Liver (tissue), 3 donors: ENCODE data around the gene CASZ1.

Experiments used
- CTCF ChIP-seq: fragments of 150-350 bp; IDR thresholded peaks from 2 replicates; pipeline ENCODE4 v1.5.1; 2017; ENCODE audit warnings: improper control_type of control experiment, low read depth, low read length; ENCODE audit not compliant: missing input control
- GABPA ChIP-seq, 2 donors: IDR thresholded peaks in 1 of 2; conservative IDR thresholded peaks in 1 of 2; 2 replicates each; pipeline ENCODE4 v1.6.1; 2016; ENCODE audit warnings: antibody characterized with exemption in 2 of 2, mild to moderate bottlenecking in 1 of 2, moderate library complexity in 1 of 2
- HNF4G ChIP-seq: IDR thresholded peaks from 2 replicates; pipeline ENCODE4 v1.6.1; 2016; ENCODE audit warnings: antibody characterized with exemption
- SP1 ChIP-seq: IDR thresholded peaks from 2 replicates; pipeline ENCODE4 v1.6.1; 2018; ENCODE audit warnings: antibody characterized with exemption, mild to moderate bottlenecking
- TAF1 ChIP-seq: conservative IDR thresholded peaks from 2 replicates; pipeline ENCODE4 v1.6.1; 2016; ENCODE audit warnings: antibody characterized with exemption, mild to moderate bottlenecking
- ZBTB33 ChIP-seq: IDR thresholded peaks from 2 replicates; pipeline ENCODE4 v1.6.1; 2016; ENCODE audit warnings: antibody characterized with exemption
- TF ChIP-seq, protein P1 (sequence below): IDR thresholded peaks from 2 replicates; pipeline ENCODE4 v1.6.1; 2016; ENCODE audit warnings: antibody characterized with exemption
- TF ChIP-seq, protein P2 (sequence below): IDR thresholded peaks from 2 replicates; pipeline ENCODE4 v1.6.1; 2016; ENCODE audit warnings: antibody characterized with exemption, mild to moderate bottlenecking
- donor health status: healthy.
- donor health status: healthy.

- TF ChIP-seq GABPA (IDR thresholded peaks at IDR 0.05 in 1 of 2, conservative IDR thresholded peaks at IDR 0.05 in 1 of 2) (no peak), ZBTB33 (no peak), CTCF (no peak), TAF1 (no peak), HNF4G (no peak), SP1 (no peak)
- TF ChIP-seq, protein P1, sequence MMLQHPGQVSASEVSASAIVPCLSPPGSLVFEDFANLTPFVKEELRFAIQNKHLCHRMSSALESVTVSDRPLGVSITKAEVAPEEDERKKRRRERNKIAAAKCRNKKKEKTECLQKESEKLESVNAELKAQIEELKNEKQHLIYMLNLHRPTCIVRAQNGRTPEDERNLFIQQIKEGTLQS = no peak
- TF ChIP-seq, protein P2, sequence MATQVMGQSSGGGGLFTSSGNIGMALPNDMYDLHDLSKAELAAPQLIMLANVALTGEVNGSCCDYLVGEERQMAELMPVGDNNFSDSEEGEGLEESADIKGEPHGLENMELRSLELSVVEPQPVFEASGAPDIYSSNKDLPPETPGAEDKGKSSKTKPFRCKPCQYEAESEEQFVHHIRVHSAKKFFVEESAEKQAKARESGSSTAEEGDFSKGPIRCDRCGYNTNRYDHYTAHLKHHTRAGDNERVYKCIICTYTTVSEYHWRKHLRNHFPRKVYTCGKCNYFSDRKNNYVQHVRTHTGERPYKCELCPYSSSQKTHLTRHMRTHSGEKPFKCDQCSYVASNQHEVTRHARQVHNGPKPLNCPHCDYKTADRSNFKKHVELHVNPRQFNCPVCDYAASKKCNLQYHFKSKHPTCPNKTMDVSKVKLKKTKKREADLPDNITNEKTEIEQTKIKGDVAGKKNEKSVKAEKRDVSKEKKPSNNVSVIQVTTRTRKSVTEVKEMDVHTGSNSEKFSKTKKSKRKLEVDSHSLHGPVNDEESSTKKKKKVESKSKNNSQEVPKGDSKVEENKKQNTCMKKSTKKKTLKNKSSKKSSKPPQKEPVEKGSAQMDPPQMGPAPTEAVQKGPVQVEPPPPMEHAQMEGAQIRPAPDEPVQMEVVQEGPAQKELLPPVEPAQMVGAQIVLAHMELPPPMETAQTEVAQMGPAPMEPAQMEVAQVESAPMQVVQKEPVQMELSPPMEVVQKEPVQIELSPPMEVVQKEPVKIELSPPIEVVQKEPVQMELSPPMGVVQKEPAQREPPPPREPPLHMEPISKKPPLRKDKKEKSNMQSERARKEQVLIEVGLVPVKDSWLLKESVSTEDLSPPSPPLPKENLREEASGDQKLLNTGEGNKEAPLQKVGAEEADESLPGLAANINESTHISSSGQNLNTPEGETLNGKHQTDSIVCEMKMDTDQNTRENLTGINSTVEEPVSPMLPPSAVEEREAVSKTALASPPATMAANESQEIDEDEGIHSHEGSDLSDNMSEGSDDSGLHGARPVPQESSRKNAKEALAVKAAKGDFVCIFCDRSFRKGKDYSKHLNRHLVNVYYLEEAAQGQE = no peak
Observed at GRCh38 chr1:10662824-10663677, 133.4 kb downstream of the CASZ1 start.
